ENCODE results near the gene KRT86.

KRT86 gene

GRCh38 chr12:52327052-52327829 is 52.8 kb downstream of the KRT86 start:
- DNase-seq (ENCODE audit: low read depth) = peak; percentile 70
- TF ChIP-seq, protein P1, sequence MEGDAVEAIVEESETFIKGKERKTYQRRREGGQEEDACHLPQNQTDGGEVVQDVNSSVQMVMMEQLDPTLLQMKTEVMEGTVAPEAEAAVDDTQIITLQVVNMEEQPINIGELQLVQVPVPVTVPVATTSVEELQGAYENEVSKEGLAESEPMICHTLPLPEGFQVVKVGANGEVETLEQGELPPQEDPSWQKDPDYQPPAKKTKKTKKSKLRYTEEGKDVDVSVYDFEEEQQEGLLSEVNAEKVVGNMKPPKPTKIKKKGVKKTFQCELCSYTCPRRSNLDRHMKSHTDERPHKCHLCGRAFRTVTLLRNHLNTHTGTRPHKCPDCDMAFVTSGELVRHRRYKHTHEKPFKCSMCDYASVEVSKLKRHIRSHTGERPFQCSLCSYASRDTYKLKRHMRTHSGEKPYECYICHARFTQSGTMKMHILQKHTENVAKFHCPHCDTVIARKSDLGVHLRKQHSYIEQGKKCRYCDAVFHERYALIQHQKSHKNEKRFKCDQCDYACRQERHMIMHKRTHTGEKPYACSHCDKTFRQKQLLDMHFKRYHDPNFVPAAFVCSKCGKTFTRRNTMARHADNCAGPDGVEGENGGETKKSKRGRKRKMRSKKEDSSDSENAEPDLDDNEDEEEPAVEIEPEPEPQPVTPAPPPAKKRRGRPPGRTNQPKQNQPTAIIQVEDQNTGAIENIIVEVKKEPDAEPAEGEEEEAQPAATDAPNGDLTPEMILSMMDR (IDR thresholded peaks at IDR 0.05; ENCODE audit: low read depth, low read length, missing control alignments) = peak; percentile 94
- H3K4me3 ChIP-seq (ENCODE audit: low read depth, low read length) = no peak overlapping the region

DNA sequence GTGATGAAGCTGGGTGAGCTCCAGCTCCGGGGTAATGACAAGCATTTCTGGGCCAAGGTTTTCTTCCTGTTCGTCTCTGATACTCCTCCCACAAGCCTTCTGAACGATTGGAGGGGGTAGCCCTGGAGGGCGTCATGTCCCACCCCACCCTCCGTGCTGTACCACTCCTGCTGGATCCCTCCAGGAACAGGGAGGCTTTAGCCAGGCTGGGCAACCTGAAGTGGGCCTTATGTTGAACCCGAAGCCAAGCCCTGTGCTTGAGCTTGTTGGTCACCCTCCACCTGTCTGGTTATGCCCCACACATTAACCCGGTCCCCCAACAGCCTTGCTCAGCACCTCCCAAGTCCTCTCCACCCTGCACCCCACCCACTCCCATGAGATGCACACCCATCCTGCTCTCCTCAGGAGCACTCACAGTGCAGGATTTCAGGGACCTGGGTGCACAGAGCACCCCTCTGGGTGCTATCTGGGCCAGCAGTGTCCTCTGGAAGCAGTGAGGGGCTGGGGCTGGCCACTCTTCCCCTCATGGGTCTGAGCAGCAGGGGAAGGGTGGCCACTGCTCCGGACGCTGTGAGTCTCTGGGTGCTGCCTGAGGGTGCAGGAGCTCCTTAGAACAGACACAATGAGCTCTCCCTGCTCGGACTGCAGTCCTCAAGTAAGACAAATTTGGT is 53.5 kb downstream of the KRT86 start:
- DNase-seq (ENCODE audit: low read depth) = no peak
- H3K4me3 ChIP-seq (ENCODE audit: low read depth, low read length) = no peak overlapping the region
- TF ChIP-seq, protein P1 (IDR thresholded peaks at IDR 0.05; ENCODE audit: low read depth, low read length, missing control alignments) = no peak

DNA sequence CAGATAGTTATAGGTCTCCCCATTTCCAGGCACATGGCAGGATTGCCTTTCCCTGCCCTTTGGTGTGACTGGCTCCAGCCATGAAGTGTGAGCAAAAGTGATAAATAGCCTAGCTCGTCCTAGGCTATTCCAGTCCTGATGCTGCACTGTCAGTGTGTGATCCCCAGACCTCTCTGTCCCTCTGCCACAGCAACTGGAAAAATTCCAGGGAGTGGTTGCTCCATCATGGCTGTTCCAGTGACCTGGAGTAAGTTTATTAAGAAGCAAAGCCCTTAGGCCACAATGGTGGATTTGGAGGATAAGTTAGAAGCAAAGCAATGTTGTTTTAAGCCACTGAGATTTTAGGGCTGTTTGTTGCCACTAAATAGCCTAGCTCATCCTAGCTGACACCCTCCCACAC is 56.6 kb downstream of the KRT86 start:
- no peak overlapping the region for H3K4me3 ChIP-seq (ENCODE audit: low read depth, low read length)
- no peak for DNase-seq (ENCODE audit: low read depth)
- TF ChIP-seq, protein P1 (IDR thresholded peaks at IDR 0.05; ENCODE audit: low read depth, low read length, missing control alignments) = no peak

DNA sequence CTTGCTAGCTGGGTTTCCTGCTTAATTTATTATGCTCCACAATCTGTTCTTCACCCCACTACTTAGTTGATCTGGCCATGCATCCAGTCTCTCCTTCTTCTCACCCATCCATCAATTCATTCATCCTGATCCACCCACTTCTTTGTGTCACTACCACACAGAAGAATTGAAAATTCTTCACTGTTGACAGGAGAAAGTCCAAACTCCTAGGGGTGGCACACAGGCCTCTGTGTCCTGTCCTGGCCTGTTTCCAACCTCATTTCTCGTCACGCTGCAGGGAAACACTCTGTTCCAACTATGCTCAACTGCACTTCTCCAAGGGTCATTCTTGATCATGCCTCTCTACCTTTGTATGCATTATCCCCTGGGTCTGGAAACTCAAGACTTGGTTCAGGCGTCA is 57.4 kb downstream of the KRT86 start:
- TF ChIP-seq, protein P1 (IDR thresholded peaks at IDR 0.05; ENCODE audit: low read depth, low read length, missing control alignments) = no peak
- no peak overlapping the region for H3K4me3 ChIP-seq (ENCODE audit: low read depth, low read length)
- no peak for DNase-seq (ENCODE audit: low read depth)

- TF ChIP-seq, protein P1 (IDR thresholded peaks at IDR 0.05; ENCODE audit: low read depth, low read length, missing control alignments) = no peak
- no peak overlapping the region for H3K4me3 ChIP-seq (ENCODE audit: low read depth, low read length)
- DNase-seq (ENCODE audit: low read depth) = no peak
Measured at GRCh38 chr12:52332381-52332780, 57.9 kb downstream of the KRT86 start.

- H3K4me3 ChIP-seq (ENCODE audit: low read depth, low read length) = no peak overlapping the region
- no peak for DNase-seq (ENCODE audit: low read depth)
- TF ChIP-seq, protein P1 (IDR thresholded peaks at IDR 0.05; ENCODE audit: low read depth, low read length, missing control alignments) = no peak
Measured at GRCh38 chr12:52333321-52333720, 58.9 kb downstream of the KRT86 start.
